Measurements from ENCODE around the gene MRPL54. TPM values are rescaled to one million over a fixed set of nuclear protein-coding genes. Genes with fewer than 3 reads are reported as not detected.

MRPL54 gene
- total and polyA plus RNA-seq, 2 donors (not counting 1 experiment from before 2014, with no cell fraction given) = 29.7 to 45.4 TPM

DNA sequence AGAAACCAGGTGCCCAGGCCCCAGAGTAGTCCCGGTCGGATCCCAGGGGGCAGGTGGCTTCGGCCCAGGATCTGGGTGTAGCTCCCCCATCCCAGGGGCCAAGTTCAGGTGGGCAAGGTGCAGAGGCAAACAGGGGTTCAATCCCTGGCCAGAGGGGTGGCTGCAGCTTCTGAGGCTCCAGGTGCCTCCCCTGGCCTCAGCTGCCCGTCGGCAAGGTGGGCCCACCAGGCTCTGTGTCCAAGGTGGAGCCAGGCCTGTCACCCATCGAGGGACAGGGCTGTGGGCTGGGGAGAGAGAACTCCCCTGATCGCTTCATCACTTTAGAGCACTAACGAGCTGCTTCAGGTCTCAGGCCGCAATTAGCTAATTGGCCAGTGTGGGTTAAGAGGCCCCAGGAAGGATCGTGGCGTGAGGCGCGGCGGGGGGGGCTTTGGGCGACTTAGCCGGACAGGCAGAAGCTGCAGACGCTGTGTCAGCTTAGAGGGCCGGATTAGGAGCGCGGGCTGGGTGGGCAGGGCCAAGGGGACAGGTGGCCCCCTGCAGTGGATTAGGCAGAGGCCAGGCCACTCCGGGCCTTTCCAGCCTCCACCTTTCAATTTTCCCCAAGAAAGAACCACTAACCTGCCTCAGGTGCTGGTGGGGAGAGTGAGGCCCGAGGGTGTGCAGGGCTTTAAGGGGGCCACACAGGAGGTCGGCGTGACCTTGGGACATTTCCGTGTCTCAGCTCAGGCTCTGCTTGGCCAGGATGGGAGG lies 12.3 kb downstream of the MRPL54 start:
- H3K4me2 ChIP-seq (ENCODE audit: extremely low read depth, insufficient read depth, low read length) = no peak overlapping the region
- DNase-seq (ENCODE audit: low read depth in 2 of 2) = no peak

DNA sequence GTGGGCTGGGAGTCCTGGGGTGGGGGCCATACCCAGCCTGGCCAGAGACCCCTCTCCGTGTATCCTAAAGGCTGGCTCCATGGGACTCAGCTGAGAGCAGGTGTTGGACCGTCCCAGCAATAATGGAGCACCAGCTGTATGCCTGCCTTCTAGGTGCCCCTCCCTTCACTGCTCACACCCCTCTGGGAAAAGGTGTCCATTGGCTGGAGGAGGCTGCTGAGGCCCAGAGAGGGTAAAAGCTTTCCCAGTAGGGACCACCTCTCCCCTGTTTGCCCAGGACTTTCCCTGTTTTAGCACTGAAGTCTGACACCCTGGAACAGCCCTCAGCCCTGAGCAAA lies 12.9 kb downstream of the MRPL54 start:
- H2AFZ ChIP-seq (ENCODE audit: low read length) = no peak overlapping the region
- H3K27ac ChIP-seq (ENCODE audit: insufficient read depth, low read length) = no peak overlapping the region
- no peak overlapping the region for H3K4me2 ChIP-seq (ENCODE audit: extremely low read depth, insufficient read depth, low read length)
- no peak overlapping the region for H3K4me3 ChIP-seq (replicated peaks in 1 of 4; ENCODE audit: control extremely low read depth in 1 of 4, insufficient read depth in 1 of 4, low read depth in 3 of 4, low read length in 4 of 4)
- H3K9ac ChIP-seq (ENCODE audit: insufficient read depth, low read length) = no peak overlapping the region
- H4K20me1 ChIP-seq (ENCODE audit: control insufficient read depth, extremely low read depth, insufficient read depth, low read length) = no peaks in the 10 kb centered on the region
- no peaks in the 10 kb centered on the region for H3K36me3 ChIP-seq (ENCODE audit: control insufficient read depth, insufficient read depth, low read length)
- no peak for TF ChIP-seq EZH2 (IDR thresholded peaks at IDR 0.05; ENCODE audit: low read length, missing control alignments)
- TF ChIP-seq, protein P1, sequence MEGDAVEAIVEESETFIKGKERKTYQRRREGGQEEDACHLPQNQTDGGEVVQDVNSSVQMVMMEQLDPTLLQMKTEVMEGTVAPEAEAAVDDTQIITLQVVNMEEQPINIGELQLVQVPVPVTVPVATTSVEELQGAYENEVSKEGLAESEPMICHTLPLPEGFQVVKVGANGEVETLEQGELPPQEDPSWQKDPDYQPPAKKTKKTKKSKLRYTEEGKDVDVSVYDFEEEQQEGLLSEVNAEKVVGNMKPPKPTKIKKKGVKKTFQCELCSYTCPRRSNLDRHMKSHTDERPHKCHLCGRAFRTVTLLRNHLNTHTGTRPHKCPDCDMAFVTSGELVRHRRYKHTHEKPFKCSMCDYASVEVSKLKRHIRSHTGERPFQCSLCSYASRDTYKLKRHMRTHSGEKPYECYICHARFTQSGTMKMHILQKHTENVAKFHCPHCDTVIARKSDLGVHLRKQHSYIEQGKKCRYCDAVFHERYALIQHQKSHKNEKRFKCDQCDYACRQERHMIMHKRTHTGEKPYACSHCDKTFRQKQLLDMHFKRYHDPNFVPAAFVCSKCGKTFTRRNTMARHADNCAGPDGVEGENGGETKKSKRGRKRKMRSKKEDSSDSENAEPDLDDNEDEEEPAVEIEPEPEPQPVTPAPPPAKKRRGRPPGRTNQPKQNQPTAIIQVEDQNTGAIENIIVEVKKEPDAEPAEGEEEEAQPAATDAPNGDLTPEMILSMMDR (conservative IDR thresholded peaks at IDR 0.05 in 1 of 2, IDR thresholded peaks at IDR 0.05 in 1 of 2; ENCODE audit: low read depth in 1 of 2, low read length in 2 of 2) = no peak
- H3K27me3 ChIP-seq (ENCODE audit: control insufficient read depth, insufficient read depth, low read length) = no peaks in the 10 kb centered on the region
- H3K9me3 ChIP-seq (ENCODE audit: control insufficient read depth, insufficient read depth, low read depth, low read length) = no peaks in the 10 kb centered on the region
- no peaks in the 10 kb centered on the region for H3K79me2 ChIP-seq (ENCODE audit: control insufficient read depth, insufficient read depth, low read length)
- H3K4me1 ChIP-seq (ENCODE audit: control insufficient read depth, extremely low read depth, insufficient read depth, low read length) = no peaks in the 10 kb centered on the region
- DNase-seq (ENCODE audit: low read depth in 2 of 2) = no peak

More for the DNA sequence above, 12.3 kb downstream of the MRPL54 start:
- Histone ChIP-seq H2AFZ (ENCODE audit: low read length) (no peak overlapping the region), H3K27ac (ENCODE audit: insufficient read depth, low read length) (no peak overlapping the region), H3K9me3 (ENCODE audit: control insufficient read depth, insufficient read depth, low read depth, low read length) (no peaks in the 10 kb centered on the region), H3K4me3 (replicated peaks in 1 of 4; ENCODE audit: control extremely low read depth in 1 of 4, insufficient read depth in 1 of 4, low read depth in 3 of 4, low read length in 4 of 4) (no peak overlapping the region), H3K27me3 (ENCODE audit: control insufficient read depth, insufficient read depth, low read length) (no peaks in the 10 kb centered on the region), H3K4me1 (ENCODE audit: control insufficient read depth, extremely low read depth, insufficient read depth, low read length) (no peaks in the 10 kb centered on the region), H4K20me1 (ENCODE audit: control insufficient read depth, extremely low read depth, insufficient read depth, low read length) (no peaks in the 10 kb centered on the region), H3K79me2 (ENCODE audit: control insufficient read depth, insufficient read depth, low read length) (no peaks in the 10 kb centered on the region), H3K36me3 (ENCODE audit: control insufficient read depth, insufficient read depth, low read length) (no peaks in the 10 kb centered on the region), H3K9ac (ENCODE audit: insufficient read depth, low read length) (no peak overlapping the region)
- TF ChIP-seq, protein P1 (conservative IDR thresholded peaks at IDR 0.05 in 1 of 2, IDR thresholded peaks at IDR 0.05 in 1 of 2; ENCODE audit: low read depth in 1 of 2, low read length in 2 of 2) = no peak
- no peak for TF ChIP-seq EZH2 (IDR thresholded peaks at IDR 0.05; ENCODE audit: low read length, missing control alignments)

DNA sequence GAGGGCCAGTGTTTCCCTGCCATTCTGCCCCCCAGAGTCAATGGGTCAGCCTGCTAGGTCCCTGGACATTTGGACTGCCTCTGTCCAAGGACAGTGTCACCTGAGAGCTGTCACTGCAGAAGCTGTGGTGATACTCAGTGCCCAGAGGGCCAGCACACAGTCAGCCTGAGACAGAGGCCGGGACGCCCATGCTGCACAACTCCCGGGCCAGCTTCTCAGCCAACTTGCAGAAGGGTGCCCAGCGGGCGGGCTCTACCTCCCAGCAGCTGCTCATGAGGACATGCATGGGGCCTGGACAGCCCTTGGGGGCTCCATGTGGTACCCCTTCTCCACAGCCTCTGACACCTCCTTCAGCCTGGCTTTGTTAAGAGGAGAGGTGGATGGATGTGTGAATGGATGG lies 13.3 kb downstream of the MRPL54 start:
- H3K9me3 ChIP-seq (ENCODE audit: control insufficient read depth, insufficient read depth, low read depth, low read length) = no peaks in the 10 kb centered on the region
- no peak overlapping the region for H2AFZ ChIP-seq (ENCODE audit: low read length)
- no peaks in the 10 kb centered on the region for H3K27me3 ChIP-seq (ENCODE audit: control insufficient read depth, insufficient read depth, low read length)
- H3K4me1 ChIP-seq (ENCODE audit: control insufficient read depth, extremely low read depth, insufficient read depth, low read length) = no peaks in the 10 kb centered on the region
- no peaks in the 10 kb centered on the region for H3K79me2 ChIP-seq (ENCODE audit: control insufficient read depth, insufficient read depth, low read length)
- H3K27ac ChIP-seq (ENCODE audit: insufficient read depth, low read length) = no peak overlapping the region
- no peak for DNase-seq (ENCODE audit: low read depth in 2 of 2)
- no peak overlapping the region for H3K9ac ChIP-seq (ENCODE audit: insufficient read depth, low read length)
- H3K36me3 ChIP-seq (ENCODE audit: control insufficient read depth, insufficient read depth, low read length) = no peaks in the 10 kb centered on the region
- no peak overlapping the region for H3K4me2 ChIP-seq (ENCODE audit: extremely low read depth, insufficient read depth, low read length)
- no peak overlapping the region for H3K4me3 ChIP-seq (replicated peaks in 1 of 4; ENCODE audit: control extremely low read depth in 1 of 4, insufficient read depth in 1 of 4, low read depth in 3 of 4, low read length in 4 of 4)
- H4K20me1 ChIP-seq (ENCODE audit: control insufficient read depth, extremely low read depth, insufficient read depth, low read length) = no peaks in the 10 kb centered on the region
- TF ChIP-seq, protein P1 (conservative IDR thresholded peaks at IDR 0.05 in 1 of 2, IDR thresholded peaks at IDR 0.05 in 1 of 2; ENCODE audit: low read depth in 1 of 2, low read length in 2 of 2) = no peak
- no peak for TF ChIP-seq EZH2 (IDR thresholded peaks at IDR 0.05; ENCODE audit: low read length, missing control alignments)
